ENCODE data around the gene GGACT. TPM values are rescaled to one million over a fixed set of nuclear protein-coding genes. Genes with fewer than 3 reads are reported as not detected.

Gene GGACT
- total RNA-seq, 2 experiments from 2014 or later, result 2.4 to 2.9 TPM

DNA sequence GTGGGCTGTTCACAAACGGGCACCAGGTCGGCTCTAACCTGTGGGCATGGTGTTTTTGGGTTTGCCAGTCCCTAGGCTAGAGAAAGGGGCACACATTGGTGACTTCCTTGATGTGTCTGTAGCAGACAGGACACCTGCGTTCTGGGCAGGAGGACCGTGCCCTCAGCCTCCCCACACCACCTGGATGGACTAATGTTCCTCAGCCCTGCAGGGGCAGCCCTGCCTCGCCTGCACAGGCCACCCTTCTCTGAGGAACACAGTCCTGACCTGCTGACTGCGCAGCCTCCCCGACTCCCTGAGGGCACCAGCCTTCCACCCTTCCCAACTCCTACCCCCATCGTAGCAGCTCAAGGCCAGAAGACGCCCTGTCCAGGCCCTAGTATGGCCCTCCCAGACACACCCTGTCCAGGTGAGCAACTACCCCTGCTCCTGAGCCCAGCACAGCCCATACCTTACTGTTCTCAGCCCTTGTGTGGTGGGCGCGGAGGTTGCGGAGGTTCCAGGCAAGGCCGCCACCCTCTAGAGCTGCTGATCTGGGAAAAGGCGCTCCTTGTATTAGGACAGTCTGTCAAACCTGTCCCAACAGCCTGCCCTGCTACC is 55.7 kb downstream of the GGACT start:
- ChIA-PET POLR2A (no interaction called here), CTCF (no interaction called here)
- Mint-ChIP-seq H3K9me3 (no peaks in the 10 kb centered on the region), H3K27me3 (no peaks in the 10 kb centered on the region), H3K27ac (no peak overlapping the region), H3K4me1 (ENCODE audit: low read depth) (peaks cover 12% of the 10 kb centered on the region), H3K36me3 (ENCODE audit: low read depth) (peaks cover 15% of the 10 kb centered on the region), H3K4me3 (no peak overlapping the region)
- TF ChIP-seq CTCF (IDR thresholded peaks at IDR 0.05), result no peak
- Histone ChIP-seq H3K4me1 (ENCODE audit: insufficient read depth, low read length) (no peaks in the 10 kb centered on the region), H3K9me3 (ENCODE audit: control insufficient read depth in 1 of 2, insufficient read depth in 1 of 2, low read length in 2 of 2) (peaks cover 0 to 15% of the 10 kb centered on the region in 2 experiments), H3K27ac (ENCODE audit: low read depth in 1 of 2, low read length in 2 of 2) (no peak overlapping the region), H3K27me3 (ENCODE audit: control insufficient read depth in 1 of 2, insufficient read depth in 2 of 2, low read length in 2 of 2) (no peaks in the 10 kb centered on the region), H3K4me3 (ENCODE audit: low read length) (no peak overlapping the region), H3K36me3 (ENCODE audit: insufficient read depth, low read length) (peaks cover 4% of the 10 kb centered on the region)
- ATAC-seq (ENCODE audit: poor library complexity) (no peak), DNase-seq (no peak)
- intact Hi-C loops (cut with DNase I, micrococcal nuclease), result no loop called here

GRCh38 chr13:100532090-100532766 is 56.4 kb downstream of the GGACT start:
- peaks cover 4% of the 10 kb centered on the region for H3K36me3 ChIP-seq (ENCODE audit: insufficient read depth, low read length)
- TF ChIP-seq CTCF (IDR thresholded peaks at IDR 0.05), result no peak
- H3K4me1 ChIP-seq (ENCODE audit: insufficient read depth, low read length), result no peaks in the 10 kb centered on the region
- Mint-ChIP-seq H3K4me3 (no peak overlapping the region), H3K27ac (no peak overlapping the region), H3K36me3 (ENCODE audit: low read depth) (peaks cover 17% of the 10 kb centered on the region), H3K4me1 (ENCODE audit: low read depth) (peaks cover 4% of the 10 kb centered on the region), H3K9me3 (no peaks in the 10 kb centered on the region), H3K27me3 (no peaks in the 10 kb centered on the region)
- H3K27me3 ChIP-seq (ENCODE audit: control insufficient read depth in 1 of 2, insufficient read depth in 2 of 2, low read length in 2 of 2), result no peaks in the 10 kb centered on the region
- DNase-seq, result no peak
- POLR2A ChIA-PET, result no interaction called here
- intact Hi-C loops (cut with DNase I, micrococcal nuclease), result no loop called here
- CTCF ChIA-PET, result no interaction called here
- ATAC-seq (ENCODE audit: poor library complexity), result no peak
- no peak overlapping the region for H3K27ac ChIP-seq (ENCODE audit: low read depth in 1 of 2, low read length in 2 of 2)
- H3K9me3 ChIP-seq (ENCODE audit: control insufficient read depth in 1 of 2, insufficient read depth in 1 of 2, low read length in 2 of 2), result peaks cover 0 to 15% of the 10 kb centered on the region in 2 experiments
- H3K4me3 ChIP-seq (ENCODE audit: low read length), result no peak overlapping the region

- Mint-ChIP-seq H3K9me3 (no peaks in the 10 kb centered on the region), H3K4me1 (ENCODE audit: low read depth) (no peaks in the 10 kb centered on the region), H3K27ac (no peak overlapping the region), H3K36me3 (ENCODE audit: low read depth) (peaks cover 17% of the 10 kb centered on the region), H3K4me3 (no peak overlapping the region), H3K27me3 (no peaks in the 10 kb centered on the region)
- Histone ChIP-seq H3K36me3 (ENCODE audit: insufficient read depth, low read length) (peaks cover 4% of the 10 kb centered on the region), H3K4me1 (ENCODE audit: insufficient read depth, low read length) (no peaks in the 10 kb centered on the region), H3K9me3 (ENCODE audit: control insufficient read depth in 1 of 2, insufficient read depth in 1 of 2, low read length in 2 of 2) (peaks cover 0 to 15% of the 10 kb centered on the region in 2 experiments), H3K27me3 (ENCODE audit: control insufficient read depth in 1 of 2, insufficient read depth in 2 of 2, low read length in 2 of 2) (no peaks in the 10 kb centered on the region), H3K4me3 (ENCODE audit: low read length) (no peak overlapping the region), H3K27ac (ENCODE audit: low read depth in 1 of 2, low read length in 2 of 2) (no peak overlapping the region)
- intact Hi-C loops (cut with DNase I, micrococcal nuclease), result no loop called here
- ChIA-PET CTCF (interaction anchor here (0.9 kb wide), 1 partner anchor 14 kb away, joined by 3 read pairs; no protein-coding TSS in a partner anchor), POLR2A (no interaction called here)
- no peak for TF ChIP-seq CTCF (IDR thresholded peaks at IDR 0.05)
- DNase-seq, result no peak
- no peak for ATAC-seq (ENCODE audit: poor library complexity)
These were observed 57.8 kb downstream of the GGACT start for GRCh38 chr13:100530671-100531213.

All from CD4-positive, alpha-beta T cell (primary cell).